Stromal cell of bone marrow (primary cell): ENCODE results near the gene SF3B2.

ENCODE experiments used
- DNase-seq: peaks from one replicate; pipeline ENCODE4 v3.0.0-alpha.2; 2012; ENCODE audit warnings: low read depth

Gene SF3B2

GRCh38 chr11:66047541-66048365 lies 4.4 kb upstream of the SF3B2 start:
- DNase-seq, result no peak

GRCh38 chr11:66048547-66049323 lies 3.4 kb upstream of the SF3B2 start, which contains the start of gene GAL3ST3:
TSS of gene GAL3ST3 (minus strand) at chr11:66049161. CDS start at chr11:66045415, 3,746 bp downstream.
- no peak for DNase-seq

GRCh38 chr11:66050581-66051231 lies 1.5 kb upstream of the SF3B2 start:
- DNase-seq, result no peak

- no peak for DNase-seq
Observed at GRCh38 chr11:66051371-66051765, 796 bp upstream of the SF3B2 start.

GRCh38 chr11:66052664-66052982 lies 459 bp downstream of the SF3B2 start:
- DNase-seq, result no peak

- DNase-seq, result no peak
Observed at GRCh38 chr11:66055021-66055420, 2.9 kb downstream of the SF3B2 start.

- DNase-seq, result no peak
Observed at GRCh38 chr11:66056501-66056900, 4.3 kb downstream of the SF3B2 start.

GRCh38 chr11:66059966-66060680 lies 8.0 kb downstream of the SF3B2 start:
- no peak for DNase-seq

- DNase-seq, result no peak
Observed at GRCh38 chr11:66061268-66061667, 9.1 kb downstream of the SF3B2 start.

GRCh38 chr11:66062408-66062807 lies 10.2 kb downstream of the SF3B2 start:
- DNase-seq, result no peak

GRCh38 chr11:66063900-66064299 lies 11.7 kb downstream of the SF3B2 start:
- DNase-seq, result no peak

GRCh38 chr11:66064571-66064970 lies 12.4 kb downstream of the SF3B2 start:
- no peak for DNase-seq

GRCh38 chr11:66066751-66067150 lies 14.6 kb downstream of the SF3B2 start:
- no peak for DNase-seq

- no peak for DNase-seq
Observed at GRCh38 chr11:66067640-66068039, 15.5 kb downstream of the SF3B2 start.

- DNase-seq, result peak; percentile 44
Observed at GRCh38 chr11:66068154-66068821, 16.1 kb downstream of the SF3B2 start.

GRCh38 chr11:66068923-66069714 lies 17.0 kb downstream of the SF3B2 start:
- DNase-seq, result peak; percentile 57

GRCh38 chr11:66069715-66070603 lies 17.8 kb downstream of the SF3B2 start, which contains the start of gene PACS1:
TSS of gene PACS1 (plus strand) at chr11:66070272. CDS start at chr11:66070487, 215 bp downstream.
- DNase-seq, result peak; percentile 70

- DNase-seq, result no peak
Observed at GRCh38 chr11:66070604-66071380, 18.6 kb downstream of the SF3B2 start.

GRCh38 chr11:66071381-66071801 lies 19.2 kb downstream of the SF3B2 start:
- no peak for DNase-seq
